GM21526 (cell line): ENCODE data around the gene HCLS1.
"Not testable (repeated sequence)": the region's sequence is repeated elsewhere in the genome, so short reads cannot be mapped to it uniquely, and the experiment has no call there.

Experiments used
- ATAC-seq: cut with Tn5 transposase; IDR thresholded peaks from one replicate; pipeline ENCODE4 v1.9.1; 2021; ENCODE audit warnings: moderate library complexity; ENCODE audit not compliant: unreplicated experiment, low FRiP score

HCLS1 gene

GRCh38 chr3:121660356-121661171 is at the start of gene HCLS1:
Gene HCLS1, minus strand, starts transcription at chr3:121660903. Its CDS starts 2,556 bp downstream, at chr3:121658347.
- peak; percentile 81 for ATAC-seq

- no peak for ATAC-seq
These were observed 49.6 kb upstream of the HCLS1 start for GRCh38 chr3:121710347-121710746.

DNA sequence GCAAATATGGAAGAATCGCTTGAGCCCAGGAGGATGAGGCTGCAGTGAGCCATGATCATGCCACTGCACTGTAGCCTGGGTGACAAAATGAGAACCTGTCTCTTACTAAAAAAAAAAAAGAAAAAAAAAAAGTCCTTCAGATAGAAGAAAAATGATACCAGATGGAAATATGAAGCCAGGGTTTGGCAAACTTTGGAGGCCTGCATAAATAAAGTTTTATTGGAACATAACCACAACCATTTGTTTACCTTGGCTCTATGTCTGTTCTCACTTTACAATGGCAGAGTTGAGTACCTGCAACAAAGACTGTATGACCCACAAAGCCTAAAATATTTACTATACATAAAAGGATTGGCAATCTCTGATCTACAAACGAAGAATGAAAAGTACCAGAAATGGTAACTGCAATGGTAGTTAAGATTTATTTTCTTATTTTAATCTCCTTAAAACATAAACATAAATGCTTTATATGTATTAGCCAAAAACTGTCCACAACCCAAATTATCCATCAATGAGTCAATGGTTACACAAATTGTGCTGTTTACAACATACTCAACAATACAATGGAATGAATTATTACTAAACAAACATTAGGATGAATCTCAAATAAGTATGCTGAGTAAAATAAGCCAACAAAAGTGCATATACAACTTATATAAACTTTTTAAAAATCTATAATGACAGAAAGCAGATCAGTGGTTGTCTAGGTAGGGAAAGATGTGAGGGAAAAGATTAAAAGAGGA is 47.0 kb upstream of the HCLS1 start:
- ATAC-seq, result no peak

DNA sequence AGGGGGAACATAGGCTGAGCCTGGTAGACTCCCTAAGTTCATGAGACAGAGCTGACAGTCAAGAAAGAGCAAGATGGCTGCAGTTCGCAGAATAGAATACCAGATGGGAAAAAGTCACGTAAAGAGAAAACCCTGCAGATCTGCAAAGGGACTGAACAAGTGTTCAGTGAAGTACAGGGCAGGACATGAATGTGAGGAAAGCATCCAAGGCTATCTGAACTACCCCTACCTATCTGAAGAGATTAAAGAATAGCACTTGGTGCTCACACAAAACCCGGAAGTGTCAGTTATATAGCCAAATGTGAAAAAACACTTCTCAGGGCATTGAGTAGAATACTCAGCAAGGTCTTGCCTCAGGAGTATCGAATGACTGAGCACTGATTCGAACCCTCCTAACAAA is 44.8 kb upstream of the HCLS1 start:
- no peak for ATAC-seq

DNA sequence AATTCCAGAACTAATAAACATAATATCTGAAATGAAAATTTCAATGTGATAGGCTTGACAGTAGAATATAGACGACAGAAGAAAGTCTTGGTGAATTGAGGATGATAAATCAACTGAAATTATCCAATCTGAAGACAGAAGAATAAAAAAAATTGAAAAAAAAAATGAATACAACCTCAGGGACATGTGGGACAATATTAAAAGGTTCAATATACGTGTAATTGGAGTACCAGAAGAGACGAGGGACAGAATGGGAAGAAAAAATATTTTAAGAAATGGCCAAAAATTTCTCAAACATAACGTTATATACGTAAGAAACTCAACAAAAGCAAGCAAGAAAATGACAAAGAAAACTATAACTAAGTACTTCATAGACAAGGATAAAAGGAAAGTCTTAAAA is 43.3 kb upstream of the HCLS1 start:
- ATAC-seq, result no peak

- ATAC-seq, result no peak
These were observed 38.2 kb upstream of the HCLS1 start for GRCh38 chr3:121698901-121699300.

DNA sequence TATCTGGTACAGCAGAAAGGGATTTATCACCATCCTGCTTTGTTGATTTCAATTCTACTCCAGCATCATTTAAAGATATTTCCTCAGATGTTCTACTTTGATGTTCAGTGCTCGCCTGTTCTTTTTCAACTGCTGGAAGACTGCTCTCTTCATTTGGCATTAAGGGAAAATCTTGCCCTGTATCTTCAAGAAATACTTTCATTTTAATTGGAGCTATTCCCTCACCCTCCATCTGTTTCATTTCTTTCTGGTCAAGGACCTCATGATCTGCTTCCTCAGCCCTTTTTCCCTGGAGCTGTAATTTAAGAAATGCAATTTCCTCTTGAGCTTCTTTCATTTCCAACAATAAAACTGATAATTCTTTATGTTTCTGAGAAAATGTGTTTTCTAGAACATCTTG is 37.8 kb upstream of the HCLS1 start:
- no peak for ATAC-seq

DNA sequence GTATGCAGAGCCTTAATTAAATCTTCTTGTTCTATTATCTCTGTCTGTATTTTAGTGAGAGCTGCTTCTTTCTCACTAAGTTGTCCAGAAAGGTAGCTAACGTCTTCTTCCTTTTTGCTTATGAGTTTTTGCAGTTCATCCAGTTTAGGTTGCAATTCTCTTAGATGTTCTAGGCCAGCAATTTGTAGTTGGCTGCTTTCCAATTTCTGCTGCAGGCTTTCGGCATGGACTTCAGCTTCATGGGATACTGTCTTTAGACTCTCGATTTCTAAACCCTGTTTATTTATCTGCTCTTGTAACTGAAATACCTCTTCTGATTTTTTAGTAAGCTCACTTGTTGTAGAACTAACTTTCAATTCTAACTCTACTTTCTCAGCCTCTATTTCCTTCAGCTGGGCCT is 35.5 kb upstream of the HCLS1 start:
- no peak for ATAC-seq

GRCh38 chr3:121692010-121692699 is 31.5 kb upstream of the HCLS1 start:
- no peak for ATAC-seq

GRCh38 chr3:121690777-121691405 is 30.2 kb upstream of the HCLS1 start:
- ATAC-seq, result peak; percentile 59

DNA sequence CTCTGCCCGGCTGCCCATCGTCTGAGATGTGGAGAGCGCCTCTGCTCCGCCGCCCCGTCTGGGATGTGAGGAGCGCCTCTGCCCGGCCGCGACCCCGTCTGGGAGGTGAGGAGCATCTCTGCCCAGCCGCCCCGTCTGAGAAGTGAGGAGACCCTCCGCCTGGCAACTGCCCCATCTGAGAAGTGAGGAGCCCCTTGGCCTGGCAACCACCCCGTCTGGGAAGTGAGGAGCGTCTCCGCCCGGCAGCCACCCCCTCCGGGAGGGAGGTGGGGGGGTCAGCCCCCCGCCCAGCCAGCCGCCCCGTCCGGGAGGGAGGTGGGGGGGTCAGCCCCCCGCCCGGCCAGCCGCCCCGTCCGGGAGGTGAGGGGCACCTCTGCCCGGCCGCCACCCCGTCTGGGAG is 28.0 kb upstream of the HCLS1 start:
- not testable (repeated sequence) for ATAC-seq

DNA sequence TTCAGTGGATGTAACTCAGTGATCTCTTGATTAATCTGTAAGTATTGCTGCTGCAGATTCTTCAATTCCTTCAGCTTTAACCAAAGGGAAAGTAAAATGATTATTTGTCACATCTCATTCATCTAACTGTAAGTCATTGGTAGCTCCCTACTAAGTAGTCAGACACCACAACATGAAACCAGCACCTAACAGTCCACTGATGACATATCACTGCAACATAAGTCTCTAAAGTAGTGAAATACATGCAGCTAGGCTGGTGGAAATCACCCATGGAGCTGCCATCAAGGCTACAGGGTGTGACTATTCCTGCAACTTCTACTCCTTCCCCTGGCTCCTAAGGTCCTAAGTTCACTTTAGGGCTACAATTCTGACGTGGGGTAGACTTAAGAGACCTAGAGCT is 21.1 kb upstream of the HCLS1 start:
- no peak for ATAC-seq

DNA sequence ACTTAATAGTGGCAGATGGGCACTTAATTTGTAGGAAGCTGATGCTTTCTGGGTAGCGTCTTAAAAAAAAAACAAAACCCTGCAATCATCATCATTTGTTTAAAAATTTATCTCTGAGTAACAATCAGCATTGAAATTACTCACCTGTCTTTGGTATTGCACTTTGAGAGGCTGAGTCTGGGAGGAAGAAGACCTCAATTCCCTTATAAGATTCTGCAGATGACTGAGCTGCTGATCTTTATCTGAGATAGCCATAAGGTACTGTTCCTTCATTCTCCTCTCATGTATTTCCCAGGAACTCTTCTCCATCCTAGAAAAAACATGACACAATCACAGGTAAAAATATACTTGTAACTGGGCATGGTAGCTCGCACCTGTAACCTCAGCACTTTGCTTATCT is 16.4 kb upstream of the HCLS1 start:
- ATAC-seq, result no peak

- no peak for ATAC-seq
These were observed 10.0 kb upstream of the HCLS1 start for GRCh38 chr3:121670676-121671075.

DNA sequence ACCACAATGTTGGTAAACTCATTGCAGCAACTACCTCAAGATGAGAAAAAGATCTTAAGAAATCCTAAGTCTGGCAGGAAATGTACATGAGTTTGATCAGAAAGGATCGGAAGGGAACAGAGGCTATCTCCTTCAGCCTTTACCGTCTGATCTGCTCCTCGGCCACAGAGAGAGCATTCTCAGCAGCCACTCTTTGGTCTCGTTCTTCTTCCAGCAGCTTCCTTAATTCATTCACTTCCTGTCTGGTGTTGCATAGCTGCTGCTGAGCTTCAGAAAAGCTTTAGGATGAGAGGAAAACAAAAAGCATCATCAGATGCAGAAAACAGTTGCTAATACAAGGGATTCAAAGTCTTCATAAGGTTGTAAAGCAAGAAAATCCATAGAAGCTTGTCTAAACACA is 6.6 kb upstream of the HCLS1 start:
- ATAC-seq, result no peak

- ATAC-seq, result no peak
These were observed 4.8 kb upstream of the HCLS1 start for GRCh38 chr3:121665488-121665887.

DNA sequence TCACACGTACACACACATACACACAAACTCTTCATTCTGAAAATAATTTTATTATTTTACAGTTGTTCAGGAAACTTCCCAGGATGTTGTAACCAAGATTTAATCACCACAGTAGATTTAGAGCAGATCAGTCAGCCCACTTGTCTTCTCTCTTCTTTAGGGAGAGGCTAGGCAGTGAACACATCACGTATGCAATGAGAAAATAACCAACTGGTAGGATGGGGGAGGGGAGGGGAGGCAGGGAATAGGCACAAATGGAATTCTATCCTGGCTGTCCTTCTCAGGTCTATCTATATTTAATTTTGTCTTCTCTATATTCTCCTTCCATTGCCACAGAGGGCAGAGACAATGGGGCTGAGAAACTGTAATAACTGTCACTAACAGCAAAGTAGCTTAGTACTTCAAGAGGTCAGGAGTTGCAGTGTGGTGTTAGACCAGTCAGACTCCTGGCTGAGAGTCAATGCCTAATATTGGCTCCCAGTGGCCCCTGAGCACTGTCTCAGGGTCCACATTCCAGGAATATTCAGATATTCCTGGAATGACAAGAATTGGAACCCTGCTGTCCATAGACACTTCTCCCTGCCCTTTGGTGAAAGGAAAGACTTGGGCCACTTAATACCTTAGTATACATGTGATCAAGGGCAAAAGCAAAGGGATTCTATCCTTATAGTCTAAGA is 2.6 kb upstream of the HCLS1 start:
- no peak for ATAC-seq

- no peak for ATAC-seq
These were observed 2.0 kb upstream of the HCLS1 start for GRCh38 chr3:121662742-121663141.

- ATAC-seq, result no peak
These were observed 673 bp upstream of the HCLS1 start for GRCh38 chr3:121661376-121661775.

DNA sequence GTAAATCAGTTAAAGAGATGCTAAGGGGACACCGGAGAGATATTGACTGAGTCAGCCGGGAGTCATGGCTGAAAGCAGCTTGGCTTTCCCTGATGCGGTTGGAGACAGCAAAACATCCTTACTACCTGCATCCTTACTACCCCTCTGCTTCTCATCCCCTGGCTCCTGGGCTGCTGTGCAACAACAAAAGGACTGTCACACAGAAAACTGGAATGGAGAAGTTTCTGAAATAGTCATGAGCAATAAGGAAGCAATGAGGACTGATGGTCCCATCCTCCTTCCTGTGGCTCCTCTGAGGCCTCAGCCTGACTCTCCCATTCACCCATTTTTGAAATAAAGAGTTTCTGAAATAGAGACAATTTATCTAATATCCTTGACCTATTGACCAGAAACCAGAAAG is 1.1 kb downstream of the HCLS1 start:
- ATAC-seq, result no peak
